Loucy (cell line): Measurements from ENCODE around the gene UNC13D.

Experiments
- EZH2phosphoT487 ChIP-seq: fragments of 200-600 bp; IDR thresholded peaks from 2 replicates; pipeline ENCODE4 v1.6.1; 2018; ENCODE audit warnings: antibody characterized with exemption, mild to moderate bottlenecking, moderate library complexity, borderline replicate concordance
- TF ChIP-seq, protein P1 (sequence below): fragments of 200-600 bp; sonication (generic); conservative IDR thresholded peaks from 2 replicates; pipeline ENCODE4 v1.5.1; 2014; ENCODE audit warnings: mild to moderate bottlenecking, antibody characterized with exemption, low read length

GRCh38 chr17:75832164-75832651, 12.0 kb downstream of the UNC13D start:
- TF ChIP-seq, protein P1, sequence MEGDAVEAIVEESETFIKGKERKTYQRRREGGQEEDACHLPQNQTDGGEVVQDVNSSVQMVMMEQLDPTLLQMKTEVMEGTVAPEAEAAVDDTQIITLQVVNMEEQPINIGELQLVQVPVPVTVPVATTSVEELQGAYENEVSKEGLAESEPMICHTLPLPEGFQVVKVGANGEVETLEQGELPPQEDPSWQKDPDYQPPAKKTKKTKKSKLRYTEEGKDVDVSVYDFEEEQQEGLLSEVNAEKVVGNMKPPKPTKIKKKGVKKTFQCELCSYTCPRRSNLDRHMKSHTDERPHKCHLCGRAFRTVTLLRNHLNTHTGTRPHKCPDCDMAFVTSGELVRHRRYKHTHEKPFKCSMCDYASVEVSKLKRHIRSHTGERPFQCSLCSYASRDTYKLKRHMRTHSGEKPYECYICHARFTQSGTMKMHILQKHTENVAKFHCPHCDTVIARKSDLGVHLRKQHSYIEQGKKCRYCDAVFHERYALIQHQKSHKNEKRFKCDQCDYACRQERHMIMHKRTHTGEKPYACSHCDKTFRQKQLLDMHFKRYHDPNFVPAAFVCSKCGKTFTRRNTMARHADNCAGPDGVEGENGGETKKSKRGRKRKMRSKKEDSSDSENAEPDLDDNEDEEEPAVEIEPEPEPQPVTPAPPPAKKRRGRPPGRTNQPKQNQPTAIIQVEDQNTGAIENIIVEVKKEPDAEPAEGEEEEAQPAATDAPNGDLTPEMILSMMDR: no peak
- no peak for TF ChIP-seq EZH2phosphoT487
